ENCODE results near the gene ZPBP2. TPM values are rescaled to one million over a fixed set of nuclear protein-coding genes. Genes with fewer than 3 reads are reported as not detected.
"Not testable (repeated sequence)": the region's sequence is repeated elsewhere in the genome, so short reads cannot be mapped to it uniquely, and the experiment has no call there.

Gene ZPBP2
- total RNA-seq, 1 donor from 2014 or later: not detected

GRCh38 chr17:39899215-39899614, 31.2 kb downstream of the ZPBP2 start:
- no peaks in the 10 kb centered on the region for H3K9me3 Mint-ChIP-seq
- H3K27me3 Mint-ChIP-seq (ENCODE audit: low read depth): no peaks in the 10 kb centered on the region
- H3K36me3 Mint-ChIP-seq (ENCODE audit: low read depth): peaks cover 25% of the 10 kb centered on the region
- H3K27ac Mint-ChIP-seq: no peak overlapping the region
- peaks cover 22% of the 10 kb centered on the region for H3K4me1 Mint-ChIP-seq (ENCODE audit: low read depth)
- no peak for DNase-seq (ENCODE audit: low spot score)
- intact Hi-C loops (cut with micrococcal nuclease): no loop called here
- no peak overlapping the region for H3K4me3 Mint-ChIP-seq (ENCODE audit: low read depth)

GRCh38 chr17:39902027-39902426, 34.0 kb downstream of the ZPBP2 start:
- H3K9me3 Mint-ChIP-seq; intact Hi-C loops (cut with micrococcal nuclease); H3K27me3 Mint-ChIP-seq (ENCODE audit: low read depth); H3K4me3 Mint-ChIP-seq (ENCODE audit: low read depth); H3K27ac Mint-ChIP-seq; DNase-seq (ENCODE audit: low spot score): not testable (repeated sequence)
- Mint-ChIP-seq H3K36me3 (ENCODE audit: low read depth) (peaks cover 49% of the 10 kb centered on the region), H3K4me1 (ENCODE audit: low read depth) (peaks cover 27% of the 10 kb centered on the region)

DNA sequence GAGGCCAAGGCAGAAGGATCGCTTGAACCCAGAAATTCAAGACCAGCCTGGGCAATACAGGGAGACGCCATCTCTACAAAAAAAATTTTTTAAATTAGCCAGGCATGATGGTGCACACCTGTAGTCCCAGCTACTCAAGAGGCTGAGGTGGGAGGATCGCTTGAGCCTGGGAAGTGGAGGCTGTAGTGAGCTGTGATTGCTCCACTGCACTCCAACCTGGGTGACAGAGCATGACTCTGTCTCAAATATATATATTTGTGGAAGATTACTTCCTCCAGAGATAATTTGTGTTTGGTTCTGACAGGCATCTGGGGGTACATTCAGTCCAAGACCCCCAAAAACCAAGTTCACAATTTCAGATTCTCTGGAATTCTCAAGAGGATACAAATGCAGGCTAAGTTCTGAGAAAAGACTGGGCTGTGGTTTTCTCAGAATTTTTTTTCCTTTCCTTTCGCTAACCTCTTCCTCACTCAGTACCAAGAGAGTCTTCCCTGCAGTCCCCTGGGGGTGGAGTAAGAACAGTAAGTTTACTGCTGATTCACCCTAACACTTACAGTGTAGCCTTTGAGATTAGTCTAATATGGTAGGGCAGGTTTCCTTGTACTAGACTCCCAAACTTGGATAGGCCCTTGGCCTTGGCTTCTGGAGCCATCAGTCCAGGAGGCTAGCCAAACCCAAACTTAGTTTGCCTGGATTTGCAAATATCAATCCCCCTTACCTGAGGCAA, 35.3 kb downstream of the ZPBP2 start:
- peaks cover 56% of the 10 kb centered on the region for H3K36me3 Mint-ChIP-seq (ENCODE audit: low read depth)
- peak overlapping the region; percentile 37 for H3K4me3 Mint-ChIP-seq (ENCODE audit: low read depth)
- peak overlapping the region; percentile 60 for H3K27ac Mint-ChIP-seq
- no peaks in the 10 kb centered on the region for H3K27me3 Mint-ChIP-seq (ENCODE audit: low read depth)
- no peak for DNase-seq (ENCODE audit: low spot score)
- H3K9me3 Mint-ChIP-seq: no peaks in the 10 kb centered on the region
- H3K4me1 Mint-ChIP-seq (ENCODE audit: low read depth): peaks cover 27% of the 10 kb centered on the region
- intact Hi-C loops (cut with micrococcal nuclease): no loop called here

GRCh38 chr17:39904990-39905288, 36.9 kb downstream of the ZPBP2 start:
- H3K4me1 Mint-ChIP-seq (ENCODE audit: low read depth): peaks cover 27% of the 10 kb centered on the region

DNA sequence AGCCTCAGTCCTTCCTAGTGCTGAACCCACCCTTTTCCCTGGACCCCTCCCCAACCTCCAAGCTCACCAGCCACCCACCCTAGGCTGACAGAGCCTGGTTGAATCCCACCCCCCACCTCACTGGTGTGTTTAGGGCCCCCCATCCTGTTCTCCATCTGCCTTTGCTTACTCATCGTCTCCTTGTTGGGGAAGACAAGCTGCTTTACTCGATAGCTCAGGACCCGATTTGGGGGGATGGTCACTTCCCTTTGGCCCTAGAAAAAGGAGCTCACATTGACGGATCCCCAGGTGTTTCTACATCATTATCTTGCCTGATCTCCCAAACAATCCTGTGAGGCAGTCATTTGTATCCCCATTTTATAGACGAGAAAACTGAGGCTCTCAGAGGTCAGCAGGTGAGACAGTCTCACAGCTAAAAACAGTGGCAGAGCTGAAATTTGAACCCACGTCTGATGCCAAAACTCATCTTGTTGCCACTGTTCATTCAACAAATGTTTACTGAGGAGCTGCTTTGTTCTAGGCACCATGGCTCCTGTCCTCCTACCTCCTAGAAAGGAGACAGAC, 40.9 kb downstream of the ZPBP2 start:
- no peak overlapping the region for H3K27ac Mint-ChIP-seq
- H3K36me3 Mint-ChIP-seq (ENCODE audit: low read depth): peaks cover 77% of the 10 kb centered on the region

More at GRCh38 chr17:39904990-39905288, 36.9 kb downstream of the ZPBP2 start:
- DNase-seq (ENCODE audit: low spot score): no peak
- H3K4me3 Mint-ChIP-seq (ENCODE audit: low read depth): no peak overlapping the region
- intact Hi-C loops (cut with micrococcal nuclease): no loop called here
- no peaks in the 10 kb centered on the region for H3K27me3 Mint-ChIP-seq (ENCODE audit: low read depth)
- H3K9me3 Mint-ChIP-seq: no peaks in the 10 kb centered on the region
- H3K36me3 Mint-ChIP-seq (ENCODE audit: low read depth): peaks cover 59% of the 10 kb centered on the region
- no peak overlapping the region for H3K27ac Mint-ChIP-seq

DNA sequence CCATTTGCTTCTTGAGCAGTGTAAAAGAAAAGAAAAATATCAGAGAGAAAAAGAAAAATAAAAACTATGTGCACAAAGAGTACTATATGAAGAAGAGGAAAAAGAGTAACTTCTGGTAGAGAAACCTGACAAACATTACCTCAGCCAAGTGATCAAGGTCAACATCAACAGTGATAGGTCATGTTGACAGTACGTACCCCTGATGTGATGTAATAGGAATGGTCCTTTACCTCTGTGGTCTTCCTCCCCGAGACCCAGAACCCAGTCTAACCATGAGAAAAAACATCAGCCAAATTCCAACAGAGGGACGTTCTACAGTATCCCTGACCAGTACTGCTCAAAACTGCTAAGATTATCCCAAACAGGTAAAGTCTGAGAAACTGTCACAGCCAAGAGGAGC, 46.0 kb downstream of the ZPBP2 start:
- Mint-ChIP-seq H3K9me3 (no peaks in the 10 kb centered on the region), H3K27me3 (ENCODE audit: low read depth) (no peaks in the 10 kb centered on the region), H3K4me3 (ENCODE audit: low read depth) (no peak overlapping the region), H3K4me1 (ENCODE audit: low read depth) (peaks cover 16% of the 10 kb centered on the region), H3K36me3 (ENCODE audit: low read depth) (peaks cover 82% of the 10 kb centered on the region), H3K27ac (no peak overlapping the region)
- no peak for DNase-seq (ENCODE audit: low spot score)
- intact Hi-C loops (cut with micrococcal nuclease): no loop called here

More for the DNA sequence above, 40.9 kb downstream of the ZPBP2 start:
- no peak for DNase-seq (ENCODE audit: low spot score)
- Mint-ChIP-seq H3K4me3 (ENCODE audit: low read depth) (no peak overlapping the region), H3K9me3 (no peaks in the 10 kb centered on the region), H3K27me3 (ENCODE audit: low read depth) (no peaks in the 10 kb centered on the region), H3K4me1 (ENCODE audit: low read depth) (peaks cover 18% of the 10 kb centered on the region)
- intact Hi-C loops (cut with micrococcal nuclease): no loop called here

GRCh38 chr17:39915559-39915958, 47.6 kb downstream of the ZPBP2 start:
- Mint-ChIP-seq H3K4me3 (ENCODE audit: low read depth) (no peak overlapping the region), H3K36me3 (ENCODE audit: low read depth) (peaks cover 83% of the 10 kb centered on the region), H3K27ac (peak overlapping the region; percentile 18), H3K4me1 (ENCODE audit: low read depth) (peaks cover 28% of the 10 kb centered on the region), H3K9me3 (no peaks in the 10 kb centered on the region), H3K27me3 (ENCODE audit: low read depth) (no peaks in the 10 kb centered on the region)
- DNase-seq (ENCODE audit: low spot score): no peak
- intact Hi-C loops (cut with micrococcal nuclease): no loop called here

GRCh38 chr17:39916918-39917317, 48.9 kb downstream of the ZPBP2 start:
- no peak for DNase-seq (ENCODE audit: low spot score)
- no peak overlapping the region for H3K4me3 Mint-ChIP-seq (ENCODE audit: low read depth)
- H3K27me3 Mint-ChIP-seq (ENCODE audit: low read depth): no peaks in the 10 kb centered on the region
- peak overlapping the region; percentile 4 for H3K27ac Mint-ChIP-seq
- H3K36me3 Mint-ChIP-seq (ENCODE audit: low read depth): peaks cover 83% of the 10 kb centered on the region
- peaks cover 41% of the 10 kb centered on the region for H3K4me1 Mint-ChIP-seq (ENCODE audit: low read depth)
- no peaks in the 10 kb centered on the region for H3K9me3 Mint-ChIP-seq
- intact Hi-C loops (cut with micrococcal nuclease): no loop called here

GRCh38 chr17:39919087-39919683, 51.2 kb downstream of the ZPBP2 start:
- H3K4me3 Mint-ChIP-seq (ENCODE audit: low read depth): no peak overlapping the region

GRCh38 chr17:39920218-39921210, 52.5 kb downstream of the ZPBP2 start:
- no peaks in the 10 kb centered on the region for H3K9me3 Mint-ChIP-seq
- intact Hi-C loops (cut with micrococcal nuclease): no loop called here
- peak overlapping the region; percentile 79 for H3K27ac Mint-ChIP-seq
- no peak for DNase-seq (ENCODE audit: low spot score)
- H3K4me3 Mint-ChIP-seq (ENCODE audit: low read depth): peak overlapping the region; percentile 26
- H3K4me1 Mint-ChIP-seq (ENCODE audit: low read depth): peaks cover 66% of the 10 kb centered on the region
- H3K27me3 Mint-ChIP-seq (ENCODE audit: low read depth): no peaks in the 10 kb centered on the region
- H3K36me3 Mint-ChIP-seq (ENCODE audit: low read depth): peaks cover 87% of the 10 kb centered on the region

More at GRCh38 chr17:39919087-39919683, 51.2 kb downstream of the ZPBP2 start:
- no peak for DNase-seq (ENCODE audit: low spot score)
- H3K27me3 Mint-ChIP-seq (ENCODE audit: low read depth): no peaks in the 10 kb centered on the region
- peaks cover 79% of the 10 kb centered on the region for H3K36me3 Mint-ChIP-seq (ENCODE audit: low read depth)
- peak overlapping the region; percentile 38 for H3K27ac Mint-ChIP-seq
- no peaks in the 10 kb centered on the region for H3K9me3 Mint-ChIP-seq
- intact Hi-C loops (cut with micrococcal nuclease): no loop called here
- H3K4me1 Mint-ChIP-seq (ENCODE audit: low read depth): peaks cover 53% of the 10 kb centered on the region

DNA sequence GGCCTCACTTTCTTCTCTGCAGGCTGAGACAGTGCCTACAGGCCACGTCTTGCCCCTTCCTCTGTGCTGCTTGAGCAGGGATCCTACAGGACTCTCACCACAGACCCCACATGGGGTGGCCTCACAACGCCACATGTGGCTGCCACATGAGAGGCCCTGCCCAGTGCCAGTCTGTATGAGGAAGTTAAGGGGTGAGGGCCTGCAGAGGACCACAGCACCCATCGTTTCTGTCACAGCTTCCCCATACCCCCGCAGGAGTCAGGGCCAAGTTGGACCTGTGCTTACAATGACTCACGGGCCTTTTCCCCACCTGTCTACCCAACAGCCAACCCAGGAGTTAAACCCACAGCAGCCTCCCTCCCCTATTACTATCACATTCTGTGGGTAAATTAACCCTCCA, 53.3 kb downstream of the ZPBP2 start:
- DNase-seq (ENCODE audit: low spot score): no peak
- Mint-ChIP-seq H3K9me3 (no peaks in the 10 kb centered on the region), H3K27ac (peak overlapping the region; percentile 79), H3K4me1 (ENCODE audit: low read depth) (peaks cover 73% of the 10 kb centered on the region), H3K36me3 (ENCODE audit: low read depth) (peaks cover 81% of the 10 kb centered on the region), H3K4me3 (ENCODE audit: low read depth) (no peak overlapping the region), H3K27me3 (ENCODE audit: low read depth) (no peaks in the 10 kb centered on the region)
- intact Hi-C loops (cut with micrococcal nuclease): no loop called here

DNA sequence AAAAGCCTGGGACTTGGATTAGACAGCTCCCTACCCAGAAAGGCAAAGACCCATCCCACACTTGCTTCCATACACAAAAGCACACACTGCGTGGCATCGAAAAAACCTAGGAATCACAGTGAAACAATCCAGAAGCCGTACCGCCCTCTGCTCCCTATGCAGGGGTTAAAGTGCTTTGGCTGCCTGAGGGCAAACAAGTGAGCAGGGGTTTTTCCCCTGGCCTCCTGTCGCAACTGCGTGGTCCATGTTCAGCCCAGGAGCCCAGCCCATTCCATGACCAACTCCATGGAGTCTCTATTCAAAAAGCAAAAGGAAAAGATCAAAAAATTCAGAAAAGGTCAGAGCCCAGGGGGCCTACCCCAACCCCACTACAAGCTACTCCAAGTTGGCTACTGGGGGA, 54.0 kb downstream of the ZPBP2 start:
- H3K4me3 Mint-ChIP-seq (ENCODE audit: low read depth): no peak overlapping the region

More for the DNA sequence above, 54.0 kb downstream of the ZPBP2 start:
- intact Hi-C loops (cut with micrococcal nuclease): no loop called here
- peaks cover 70% of the 10 kb centered on the region for H3K4me1 Mint-ChIP-seq (ENCODE audit: low read depth)
- DNase-seq (ENCODE audit: low spot score): no peak
- peak overlapping the region; percentile 79 for H3K27ac Mint-ChIP-seq
- no peaks in the 10 kb centered on the region for H3K9me3 Mint-ChIP-seq
- H3K36me3 Mint-ChIP-seq (ENCODE audit: low read depth): peaks cover 74% of the 10 kb centered on the region
- H3K27me3 Mint-ChIP-seq (ENCODE audit: low read depth): no peaks in the 10 kb centered on the region

Data from activated T-helper 2 cell treated with anti-CD3 and anti-CD28 coated beads, Interferon-gamma antibody, Interleukin-2, Interleukin-4, amounts not matched to agents 10 μg/mL and 5 μg/mL and 100 μg/mL, durations not matched to agents 14 hours and 24 hours and 36 hours (primary cell).